8988T (cell line): Measurements from ENCODE around the gene KAT2B.

Experiments
- DNase-seq: peaks from one replicate; pipeline ENCODE4 v3.0.0; 2011

KAT2B gene

DNA sequence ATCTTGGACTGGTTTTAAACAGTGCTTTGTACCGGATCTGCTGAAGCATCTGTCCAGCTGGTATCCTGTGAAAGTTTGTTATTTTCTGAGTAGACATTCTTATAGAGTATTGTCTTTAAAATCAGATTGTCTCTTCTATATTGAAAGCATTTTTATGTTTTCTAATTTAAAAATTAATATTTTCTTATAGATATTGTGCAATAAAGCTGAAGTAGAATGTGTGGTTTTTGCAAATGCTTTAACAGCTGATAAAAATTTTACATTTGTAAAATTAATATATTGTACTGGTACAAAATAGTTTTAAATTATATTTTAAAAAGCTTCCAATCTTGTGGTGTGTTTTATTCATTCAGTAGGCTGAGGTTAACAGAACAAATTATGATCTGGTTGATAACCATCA, 113.8 kb downstream of the KAT2B start:
- no peak for DNase-seq

DNA sequence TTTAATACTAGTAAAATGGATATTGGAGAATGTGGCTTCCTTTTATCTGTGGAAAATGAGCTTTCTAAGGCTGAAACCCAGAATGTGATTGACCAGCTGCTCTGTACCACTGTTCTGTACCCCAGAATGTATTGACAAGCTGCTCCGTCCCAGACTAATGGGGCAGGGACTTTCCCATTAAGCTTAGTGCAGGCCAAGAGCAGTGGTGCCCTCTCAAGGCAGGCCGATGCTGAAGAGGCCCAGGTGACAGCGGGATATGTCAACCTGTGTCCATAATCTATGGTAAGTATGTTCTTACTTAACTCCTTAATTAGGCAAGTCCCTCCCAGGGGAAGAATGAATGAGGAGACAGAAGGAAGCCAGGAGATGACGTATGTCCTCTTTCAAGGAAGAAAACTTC, 114.7 kb downstream of the KAT2B start:
- no peak for DNase-seq

DNA sequence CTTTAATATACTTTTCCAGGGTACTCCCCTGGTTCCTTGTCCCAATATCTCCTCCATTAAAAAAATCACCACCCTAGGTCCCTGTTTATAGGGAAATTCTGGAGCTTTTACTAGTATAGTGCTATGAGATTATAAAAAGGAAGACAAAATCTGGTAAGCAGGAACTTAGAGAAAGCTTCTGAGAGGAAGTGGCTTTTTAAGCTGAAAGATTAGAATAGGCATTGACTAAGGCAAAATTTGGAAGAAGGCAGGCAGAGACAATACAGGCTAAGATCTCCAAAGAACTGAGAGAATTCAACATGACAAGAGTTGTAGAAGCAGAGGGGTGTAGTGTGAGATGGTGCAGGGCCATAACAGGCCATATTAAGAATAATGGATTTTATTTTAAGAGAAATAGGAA, 120.0 kb downstream of the KAT2B start:
- no peak for DNase-seq

DNA sequence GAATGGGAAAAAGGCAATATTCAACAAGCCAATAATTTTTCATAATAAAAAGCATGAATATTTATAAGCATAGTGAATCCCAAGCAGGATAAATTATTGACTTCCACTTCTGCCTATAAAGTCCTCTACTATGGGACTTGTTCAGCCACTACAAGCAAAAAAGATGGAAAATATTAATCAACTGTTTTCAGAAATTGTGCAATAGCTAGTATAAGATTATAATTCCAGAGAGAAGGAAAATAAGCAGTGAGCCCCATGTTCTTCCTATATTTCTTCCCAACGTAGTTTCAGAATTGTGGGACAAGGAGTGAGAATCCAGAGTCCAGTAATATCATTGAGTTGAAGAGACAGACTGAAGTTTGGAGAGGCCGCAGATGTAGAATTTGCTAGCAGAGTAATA, 121.5 kb downstream of the KAT2B start:
- DNase-seq: no peak

DNA sequence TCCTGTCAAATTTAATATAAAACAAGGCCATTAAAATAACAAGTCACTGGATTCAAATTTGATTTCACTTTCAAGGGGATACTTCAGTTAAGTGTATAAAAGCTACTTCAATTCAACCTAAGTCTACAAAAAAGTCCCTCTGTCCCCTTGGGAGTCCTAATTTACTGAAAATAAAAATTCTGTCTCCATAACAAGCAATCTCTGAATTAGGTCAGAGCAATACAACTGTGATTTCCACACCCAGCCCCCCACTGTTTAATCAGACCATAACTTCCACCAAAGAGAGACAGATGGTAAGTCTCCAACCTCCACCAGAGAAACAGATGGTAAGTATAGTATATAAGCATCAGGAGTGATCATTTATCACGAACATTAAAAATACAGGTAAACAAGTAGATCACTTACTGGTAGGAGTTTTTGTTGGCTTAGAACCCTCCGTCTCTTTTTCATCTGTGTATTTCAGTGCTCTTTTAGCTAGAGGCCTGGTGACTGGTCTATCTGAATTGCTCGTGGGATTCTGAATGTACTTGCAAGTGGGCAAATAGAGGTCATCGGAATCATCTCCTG, 133.7 kb downstream of the KAT2B start:
- no peak for DNase-seq

DNA sequence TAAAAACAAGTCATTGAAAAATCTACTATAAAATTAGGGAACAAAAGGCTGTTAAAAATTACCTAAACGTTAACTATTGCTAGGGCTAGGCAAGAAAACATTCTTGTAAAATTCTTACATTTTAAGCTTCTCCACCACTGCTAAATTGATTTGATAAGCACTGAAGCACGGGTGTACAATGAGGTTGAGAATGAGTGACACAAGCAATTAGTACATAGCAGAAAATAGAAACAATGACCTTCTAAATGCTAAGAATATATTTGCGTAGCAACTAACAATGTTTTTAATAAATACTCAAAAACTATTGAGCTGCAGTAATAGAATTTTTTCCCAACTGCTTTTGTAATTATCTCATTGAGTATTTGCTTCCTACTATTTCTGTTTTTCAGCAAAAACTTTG, 141.0 kb downstream of the KAT2B start:
- no peak for DNase-seq

DNA sequence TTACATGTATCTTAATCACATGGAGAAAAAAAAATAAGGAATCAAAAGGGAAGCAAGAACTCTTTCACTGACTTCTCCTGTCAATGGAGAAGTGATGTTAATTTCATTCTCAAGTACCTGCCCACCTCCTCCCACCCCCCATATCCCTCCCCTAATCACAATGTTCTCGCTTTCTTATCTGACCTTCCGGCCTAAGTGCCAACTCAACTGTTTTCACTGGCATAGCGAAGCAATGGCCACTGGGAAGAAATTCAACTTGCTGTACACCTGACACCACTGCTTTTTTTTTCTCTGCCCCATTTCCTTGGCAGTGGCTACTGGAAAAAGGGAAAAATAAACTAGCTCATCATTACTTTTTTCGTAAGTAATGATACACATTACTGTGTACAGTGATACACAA, 142.0 kb downstream of the KAT2B start:
- DNase-seq: no peak

DNA sequence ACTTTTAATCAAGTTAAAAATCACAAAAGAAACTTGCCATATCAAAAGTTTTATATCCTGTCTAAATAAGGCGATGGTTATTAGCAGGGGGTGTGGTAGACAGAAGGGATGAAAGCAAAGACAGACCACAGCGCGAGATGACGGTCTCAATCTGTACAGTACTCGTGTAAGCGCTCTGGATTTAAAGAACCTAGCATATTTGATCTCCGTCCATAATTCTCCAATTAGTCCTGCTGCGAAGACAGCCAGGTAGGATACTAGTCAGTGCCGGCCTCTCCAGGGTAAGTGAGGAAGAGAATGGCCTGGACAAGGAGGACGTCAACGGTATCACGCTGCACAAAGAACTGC, 145.1 kb downstream of the KAT2B start:
- DNase-seq: no peak

DNA sequence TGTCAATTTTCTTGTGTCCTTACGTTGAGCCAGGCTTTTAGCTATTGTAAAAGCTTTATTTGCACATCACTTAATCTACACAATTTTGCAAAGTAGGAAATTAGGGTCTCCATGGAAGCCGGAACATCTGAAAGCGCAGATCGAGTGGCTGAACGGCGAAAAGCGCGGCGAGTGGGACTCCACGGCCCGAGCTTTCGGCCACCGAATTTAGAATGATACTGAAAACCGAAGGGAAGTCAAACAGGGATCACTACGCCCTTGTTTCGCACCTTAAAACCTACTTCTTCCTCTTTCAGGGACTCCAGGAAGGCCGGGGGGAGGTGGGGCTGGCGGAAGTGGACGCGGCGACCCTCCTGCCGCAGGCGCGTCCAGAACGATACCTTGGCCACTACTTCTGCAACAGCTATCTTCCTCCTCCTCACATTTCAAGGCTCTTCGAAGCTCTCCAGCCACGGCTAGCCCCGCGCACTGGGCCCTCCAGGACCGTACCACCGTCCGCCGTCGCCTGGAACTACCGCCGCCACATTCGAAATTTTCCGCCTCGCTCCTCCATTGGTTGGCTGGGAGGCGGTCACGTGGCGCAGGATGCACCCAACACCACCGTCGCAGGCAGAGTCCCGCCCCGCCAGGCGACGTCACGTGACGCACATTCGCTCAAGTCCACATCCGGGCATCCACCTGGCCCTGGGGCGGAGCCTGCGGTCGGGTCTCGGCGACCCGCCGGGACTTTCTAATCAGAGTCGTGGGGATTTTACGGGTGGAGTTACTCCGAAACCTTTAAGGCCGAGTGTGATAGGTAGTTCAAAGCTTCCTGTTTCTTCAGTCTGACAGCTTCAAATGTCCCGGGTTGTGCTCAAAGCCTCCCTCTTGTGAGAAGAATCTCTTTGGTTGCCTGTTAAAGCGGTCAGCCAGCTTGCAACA, 145.7 kb downstream of the KAT2B start, which contains the start of gene SGO1:
SGO1 (minus strand) TSS at position 528 of the 921 bp plus-strand sequence. CDS start 2,179 bp downstream, outside the sequence.
- DNase-seq: peak; percentile 76

DNA sequence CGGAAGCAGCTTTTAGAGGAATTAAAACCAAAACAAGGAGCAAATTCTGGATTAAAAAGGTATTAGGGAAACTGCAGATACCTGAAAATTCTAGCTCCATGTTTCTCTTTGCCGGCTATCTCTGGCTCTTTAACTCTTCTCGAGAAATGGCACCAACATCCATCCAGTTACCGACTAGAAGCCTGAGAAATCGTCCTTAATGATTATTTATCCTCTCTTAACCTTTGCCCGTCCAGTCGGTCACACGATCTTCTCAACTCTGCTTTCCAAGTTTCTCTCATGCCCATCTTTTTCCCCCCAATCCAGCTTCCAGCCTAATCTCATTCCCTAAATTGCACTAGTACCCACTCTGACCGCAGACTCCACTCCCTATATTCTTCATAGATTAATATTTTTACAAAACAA, 146.4 kb downstream of the KAT2B start:
- DNase-seq: no peak

DNA sequence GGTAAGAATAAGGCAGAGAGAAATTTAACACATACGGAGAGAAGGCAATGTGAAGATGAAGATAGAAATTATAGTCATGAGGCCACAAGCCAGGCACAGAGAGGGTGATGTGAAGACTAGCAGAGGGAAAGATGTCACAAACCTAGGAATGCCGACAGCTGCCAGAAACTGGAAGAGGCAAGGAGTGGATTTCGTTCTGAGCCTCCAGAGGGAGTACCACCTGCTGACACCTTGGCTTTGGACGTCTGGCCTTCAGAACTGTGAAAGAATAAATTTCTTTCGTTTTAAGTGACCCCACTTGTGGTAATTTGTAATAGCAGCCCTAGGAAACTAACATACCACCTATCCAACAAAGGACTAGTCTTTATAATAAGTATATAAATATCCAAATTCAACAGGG, 150.7 kb downstream of the KAT2B start:
- DNase-seq: no peak

DNA sequence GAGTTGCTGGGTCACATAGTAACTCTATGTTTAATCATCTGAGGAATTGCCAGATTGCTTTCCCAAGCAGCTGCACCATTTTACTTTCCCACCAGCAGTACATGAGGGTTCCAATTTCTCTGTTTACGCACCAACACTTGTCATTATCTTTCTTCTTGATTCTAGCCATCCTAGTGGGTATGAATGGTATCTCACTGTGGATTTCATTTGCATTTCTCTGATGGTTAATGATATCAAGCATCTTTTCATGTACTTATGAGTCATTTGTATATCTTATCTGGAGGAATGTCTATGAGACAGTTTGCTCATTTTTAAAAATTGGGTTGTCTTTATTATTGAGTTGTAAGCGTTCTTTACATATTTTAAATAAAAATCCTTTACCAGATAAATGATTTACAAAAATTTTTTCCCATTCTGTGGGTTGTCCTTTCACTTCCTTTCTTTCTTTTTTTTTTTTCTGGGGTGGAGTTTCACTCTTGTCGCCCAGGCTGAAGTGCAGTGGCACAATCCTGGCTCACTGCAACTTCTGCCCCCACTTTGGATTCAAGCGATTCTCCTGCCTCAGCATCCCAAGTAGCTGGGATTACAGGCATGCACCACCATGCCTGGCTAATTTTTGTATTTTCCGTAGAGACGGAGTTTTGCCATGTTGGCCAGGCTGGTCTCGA, 154.7 kb downstream of the KAT2B start:
- DNase-seq: no peak

DNA sequence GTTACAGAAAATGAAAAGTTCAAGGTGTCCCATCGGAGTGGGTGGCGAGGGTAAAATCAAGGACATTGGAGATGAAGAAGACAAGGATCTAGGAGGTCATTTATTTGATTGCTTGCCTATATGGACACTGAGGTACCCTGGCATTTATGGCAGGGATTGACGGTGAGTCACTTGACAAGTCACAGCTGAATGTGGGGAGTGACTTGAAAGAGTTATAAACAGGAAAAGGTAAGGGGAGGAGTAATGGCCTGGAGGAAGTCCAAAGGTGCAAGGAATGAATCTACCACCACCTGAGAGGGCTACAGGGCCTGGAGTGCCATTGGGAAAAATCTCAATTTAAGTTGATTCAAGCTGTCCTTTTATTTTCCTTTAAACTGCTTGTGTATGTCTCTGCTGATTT, 157.5 kb downstream of the KAT2B start:
- DNase-seq: no peak

DNA sequence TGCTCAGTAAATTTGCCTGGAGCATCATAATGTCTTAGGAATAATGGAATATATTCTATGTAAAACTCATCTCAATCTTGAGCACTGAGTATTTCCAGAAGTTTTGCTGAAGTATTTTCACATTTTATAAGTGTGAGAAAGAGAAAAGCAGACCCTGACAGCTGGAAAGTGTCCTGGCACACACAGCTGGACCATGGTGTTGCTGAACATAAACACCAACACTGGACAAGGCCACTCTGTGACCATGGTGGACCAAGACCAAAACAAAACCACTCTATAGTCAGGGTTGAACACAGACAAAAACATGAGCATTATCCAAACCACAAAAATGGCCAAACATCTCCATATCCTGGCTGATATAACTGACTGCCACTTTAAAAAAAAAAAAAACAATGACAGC, 160.9 kb downstream of the KAT2B start:
- DNase-seq: no peak
